DMS153 (cell line): ENCODE results near the gene TNIK.

Experiments used
- DNase-seq: peaks from one replicate; lab custom pipeline; 2025; lab: John Stamatoyannopoulos, UW

The TNIK gene

DNA sequence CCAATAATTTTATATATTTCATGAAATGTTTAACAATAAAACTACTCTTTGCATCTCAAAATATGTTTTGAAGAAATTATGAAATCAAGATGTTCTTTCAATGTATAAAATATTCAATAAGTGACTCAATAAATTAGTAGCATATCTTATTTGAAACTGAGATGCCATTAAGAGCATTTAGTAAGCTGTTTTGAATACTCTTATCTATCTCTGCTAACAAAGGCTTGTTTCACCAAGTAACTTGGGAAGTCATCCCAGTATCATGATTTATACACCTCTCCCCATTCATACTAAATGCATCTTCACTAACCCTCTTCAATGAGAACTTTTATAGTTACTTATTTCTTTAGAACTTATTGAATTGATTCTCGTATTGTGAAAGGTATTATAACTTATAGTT lies 43.1 kb downstream of the TNIK start:
- DNase-seq = no peak

GRCh38 chr3:171416666-171417065 lies 43.5 kb downstream of the TNIK start:
- DNase-seq = no peak

DNA sequence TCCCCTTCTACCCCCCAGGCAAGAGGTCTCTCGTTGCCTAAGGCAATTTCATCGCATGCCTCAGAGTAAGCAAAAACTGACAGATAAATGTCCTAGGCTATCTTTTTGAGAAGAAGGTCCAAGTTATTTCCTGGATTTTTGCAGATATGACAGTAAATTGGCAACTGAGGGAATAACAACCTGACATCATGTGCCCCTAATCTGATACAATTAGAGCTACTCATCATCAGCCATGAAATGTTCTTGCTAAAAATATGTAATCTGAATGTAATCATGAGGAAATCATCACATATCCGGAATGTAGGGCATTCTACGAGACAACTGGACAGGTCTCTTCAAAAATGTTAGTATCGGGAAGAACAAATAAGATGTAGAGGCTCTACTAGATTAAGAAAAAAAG lies 44.1 kb downstream of the TNIK start:
- no peak for DNase-seq

DNA sequence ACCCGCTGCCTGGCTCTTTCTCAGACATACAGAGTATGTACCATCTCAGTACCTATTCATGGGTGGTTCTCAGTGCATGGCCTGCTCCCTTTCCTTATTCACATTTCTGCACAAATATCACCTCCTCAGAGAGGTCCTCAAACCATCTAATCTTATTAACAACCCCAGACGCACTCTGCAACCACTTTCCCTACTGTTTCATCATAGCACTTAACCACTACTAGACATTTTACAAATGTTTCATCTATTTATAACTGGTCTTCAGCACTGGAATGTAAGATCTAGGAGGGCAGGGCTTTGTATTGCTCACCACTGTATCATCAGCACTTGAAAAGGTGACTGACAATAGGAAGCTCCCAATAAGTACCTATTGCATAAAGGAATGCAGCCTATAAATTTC lies 45.1 kb downstream of the TNIK start:
- no peak for DNase-seq

GRCh38 chr3:171412473-171412872 lies 47.7 kb downstream of the TNIK start:
- no peak for DNase-seq

GRCh38 chr3:171412054-171412453 lies 48.2 kb downstream of the TNIK start:
- DNase-seq = no peak

GRCh38 chr3:171410186-171410585 lies 50.0 kb downstream of the TNIK start:
- no peak for DNase-seq

DNA sequence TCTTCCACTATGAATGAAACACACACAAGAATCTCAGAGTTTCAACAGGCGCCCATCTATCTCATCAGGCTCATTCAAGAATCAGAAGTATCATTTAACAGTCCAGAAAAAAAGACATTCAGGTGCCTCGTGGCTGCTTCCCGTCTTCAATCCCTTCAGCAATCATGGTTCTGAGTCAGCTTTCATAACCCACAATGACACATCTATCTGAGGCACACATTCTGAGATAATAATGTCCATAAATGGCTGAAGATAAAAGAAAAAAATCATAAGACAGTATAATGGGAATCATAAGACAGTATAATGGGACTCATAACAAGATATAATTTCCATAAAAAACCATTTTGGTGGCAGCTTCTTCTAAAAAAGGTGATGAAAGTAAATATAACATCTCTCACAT lies 52.4 kb downstream of the TNIK start:
- no peak for DNase-seq

DNA sequence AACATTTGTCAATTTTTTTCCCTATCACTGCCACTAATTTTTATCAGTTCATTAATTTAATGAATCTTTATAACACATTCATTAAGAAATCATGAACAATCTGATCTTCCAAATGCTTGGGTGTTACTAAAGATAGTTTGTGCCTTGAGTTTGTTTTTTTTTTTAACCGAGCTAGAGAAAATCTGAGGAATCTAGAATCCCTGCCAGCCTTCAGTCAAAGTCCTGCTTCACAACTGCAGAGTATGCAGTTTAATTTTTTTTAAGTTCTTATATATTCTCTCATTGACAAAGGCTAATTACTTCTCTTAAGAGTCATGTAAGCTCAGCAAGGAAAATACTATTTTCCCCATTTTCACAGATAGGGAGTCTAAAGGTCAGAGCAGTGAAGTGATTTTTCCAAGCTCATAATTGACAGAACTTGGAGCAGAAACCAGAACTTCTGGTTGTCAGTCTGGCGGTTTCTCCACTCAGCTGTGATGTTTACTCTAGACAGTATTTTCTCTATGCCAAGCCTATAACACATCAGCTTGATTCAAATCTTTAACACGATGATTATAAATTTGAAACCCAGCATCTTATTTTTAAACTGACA lies 55.7 kb downstream of the TNIK start:
- no peak for DNase-seq

DNA sequence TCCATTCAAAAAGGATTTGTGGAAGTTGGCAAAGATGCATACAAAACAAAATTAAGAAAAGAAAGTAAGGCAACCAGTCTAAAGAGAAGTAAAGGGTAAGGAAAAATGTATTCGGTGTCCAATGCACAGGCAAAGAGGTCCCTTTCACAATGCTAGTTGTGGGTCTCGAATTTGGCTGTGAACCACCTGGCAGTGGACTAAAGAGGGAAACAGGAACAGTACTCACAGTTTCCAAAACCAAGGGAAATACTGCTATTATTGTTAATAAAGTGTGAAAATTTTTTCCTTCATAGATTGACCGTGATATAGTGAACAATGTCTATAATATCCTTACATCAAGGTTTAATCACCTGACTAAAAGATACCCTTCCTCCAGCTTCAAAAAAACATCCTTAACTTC lies 57.9 kb downstream of the TNIK start:
- no peak for DNase-seq

GRCh38 chr3:171401432-171401831 lies 58.8 kb downstream of the TNIK start:
- DNase-seq = no peak

- DNase-seq = no peak
Observed at GRCh38 chr3:171399842-171400241, 60.4 kb downstream of the TNIK start.

GRCh38 chr3:171398343-171398742 lies 61.9 kb downstream of the TNIK start:
- no peak for DNase-seq

GRCh38 chr3:171397089-171397488 lies 63.1 kb downstream of the TNIK start:
- DNase-seq = no peak

- no peak for DNase-seq
Observed at GRCh38 chr3:171396048-171396447, 64.2 kb downstream of the TNIK start.

DNA sequence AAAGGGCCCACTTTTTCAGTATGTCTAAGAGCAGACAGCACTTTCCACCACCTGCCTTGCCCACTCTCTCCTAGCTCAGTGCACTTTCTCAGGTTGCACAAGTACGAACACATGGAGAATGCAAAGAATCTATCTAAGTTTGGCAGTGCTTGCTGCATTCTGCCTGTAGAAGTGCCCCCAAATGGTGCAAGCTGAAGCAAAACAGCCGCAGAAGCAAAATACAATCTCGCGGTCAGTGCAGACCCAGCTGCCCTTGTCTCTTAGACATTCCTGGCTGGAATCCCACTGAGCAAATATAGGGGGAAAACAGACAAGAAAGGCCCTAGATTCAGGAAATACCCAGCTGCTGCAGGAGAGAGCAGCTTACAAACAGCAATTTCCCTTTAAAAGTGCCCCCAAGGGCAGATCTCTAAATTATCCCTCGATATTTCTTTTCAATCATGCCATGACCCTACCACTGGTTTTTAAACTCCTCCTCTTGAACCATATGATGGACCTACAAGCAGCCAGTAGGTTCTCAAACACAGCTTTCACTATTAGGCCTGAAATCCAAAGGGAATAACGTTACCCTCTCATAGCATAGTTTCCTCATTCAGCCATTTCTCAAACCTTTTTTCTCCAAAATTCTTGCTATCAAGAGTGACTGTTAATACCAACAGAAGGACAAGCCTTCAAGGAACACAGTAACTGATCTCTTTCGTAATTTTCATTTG lies 67.0 kb downstream of the TNIK start:
- no peak for DNase-seq

DNA sequence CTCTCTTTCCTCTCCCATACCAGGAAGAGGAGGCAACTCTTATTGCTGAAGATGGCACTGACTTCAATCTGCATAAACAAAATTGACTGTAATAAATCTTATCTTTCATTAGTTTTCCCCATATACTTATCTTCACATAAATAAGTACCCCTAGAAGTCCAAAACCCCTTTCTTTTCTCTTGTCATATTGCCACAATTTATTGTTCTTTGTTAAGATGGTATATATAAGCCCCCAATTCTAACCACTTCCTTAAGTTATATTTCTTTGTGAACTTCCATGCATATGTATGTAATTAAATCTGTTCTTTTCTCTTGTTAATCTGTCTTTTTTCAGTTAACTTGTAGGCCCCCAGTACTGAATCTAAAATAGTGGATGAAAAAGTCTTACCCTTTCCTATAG lies 68.8 kb downstream of the TNIK start:
- no peak for DNase-seq

DNA sequence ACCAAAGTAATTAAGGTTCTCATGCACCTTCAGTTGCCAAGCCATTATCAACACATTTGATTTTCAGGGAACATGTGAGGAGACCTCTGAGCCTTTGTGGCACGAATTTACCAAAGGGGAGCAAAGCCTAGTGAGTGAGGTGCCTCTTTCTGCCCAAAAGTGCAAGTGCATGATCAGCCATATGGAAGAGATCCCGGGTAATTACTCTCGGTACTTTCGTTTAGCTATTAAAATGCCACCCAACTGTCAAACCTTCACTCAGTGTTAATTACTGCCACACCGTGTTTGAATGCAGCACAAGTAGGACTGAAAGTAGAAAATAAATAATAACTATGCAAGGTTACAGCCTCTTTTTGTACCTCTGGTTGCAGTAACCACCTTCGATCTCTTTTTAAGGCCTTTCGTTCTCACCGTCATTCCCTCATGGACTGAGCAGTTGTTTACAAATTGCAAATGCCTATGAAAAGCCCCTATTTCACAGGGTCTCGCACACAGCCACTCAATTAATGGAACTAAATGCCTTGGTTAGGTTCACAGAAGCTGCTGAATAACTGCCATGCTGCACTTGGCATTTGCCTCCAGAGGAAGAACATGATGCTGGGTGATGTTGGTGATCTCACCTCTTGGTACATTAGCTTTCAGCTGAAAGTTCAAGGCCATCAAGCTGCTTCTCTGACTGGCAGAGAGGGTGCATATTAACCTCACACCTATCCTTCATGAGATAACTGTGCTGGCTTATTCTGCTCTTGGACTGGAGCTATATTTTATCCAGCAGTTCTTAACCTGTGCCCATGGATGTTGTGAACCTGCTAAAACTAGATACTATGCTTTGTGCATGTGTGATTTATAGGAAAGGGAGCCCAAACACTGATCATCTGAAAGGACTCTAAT lies 69.9 kb downstream of the TNIK start:
- DNase-seq = no peak

DNA sequence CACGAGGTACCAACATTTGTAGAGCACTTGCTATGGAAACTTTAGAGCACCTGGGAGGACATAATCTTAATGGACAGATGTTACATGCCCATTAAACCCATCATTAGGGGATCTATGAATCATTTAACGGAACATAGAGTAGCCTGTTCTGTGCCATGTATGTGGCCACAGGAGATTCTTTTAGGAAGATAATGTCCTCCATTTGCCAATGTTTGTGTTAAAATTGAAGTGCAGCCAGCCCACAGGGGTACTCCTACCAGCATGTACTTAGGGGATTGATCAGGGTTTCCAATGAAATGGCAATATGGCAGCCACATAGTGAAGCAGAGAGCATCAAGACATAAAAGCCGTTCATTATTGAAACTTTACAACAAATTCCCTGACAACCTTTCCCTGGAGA lies 70.7 kb downstream of the TNIK start:
- no peak for DNase-seq

GRCh38 chr3:171388527-171388926 lies 71.7 kb downstream of the TNIK start:
- DNase-seq = no peak

GRCh38 chr3:171387062-171387461 lies 73.1 kb downstream of the TNIK start:
- no peak for DNase-seq

DNA sequence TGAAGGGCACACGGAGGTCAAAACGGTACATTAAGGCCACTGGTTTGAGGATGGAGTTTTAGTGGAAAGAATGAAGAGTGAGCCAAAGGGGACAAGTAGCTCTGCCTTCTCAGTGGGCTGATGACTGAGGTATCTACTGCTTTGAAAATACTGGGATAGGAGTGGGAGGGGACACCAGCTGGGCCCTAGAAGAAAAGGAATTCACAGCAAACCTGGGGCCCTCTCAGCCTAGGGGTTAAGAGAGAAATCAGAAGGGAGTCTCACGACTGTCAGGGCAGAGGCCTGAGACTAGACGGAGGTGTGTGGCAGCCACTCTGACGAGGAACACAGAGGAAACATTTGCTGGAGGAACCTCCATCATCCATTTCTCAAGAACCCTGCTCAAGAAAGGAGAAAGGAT lies 75.1 kb downstream of the TNIK start:
- no peak for DNase-seq
